Heart left ventricle (tissue), 13 donors: ENCODE results near the gene OR7A5.

Experiments used
- POLR2A ChIP-seq, 2 donors: fragments of 450-650 bp; IDR thresholded peaks; one replicate each; pipeline ENCODE4 v1.6.1; 2017; ENCODE audit warnings: antibody characterized with exemption in 2 of 2, mild to moderate bottlenecking in 2 of 2, moderate library complexity in 2 of 2
- TF ChIP-seq, protein P1 (sequence below), 12 donors: fragments of 200-600 bp; sonication (generic) in 4 of 12; IDR thresholded peaks; one replicate each; pipeline versions ENCODE4 v1.5.0 to v1.8.0; 2018 to 2022; ENCODE audit warnings: antibody characterized with exemption in 12 of 12, mild to moderate bottlenecking in 5 of 12
- donor health status: ischemic (EF 13 %, LVEDD 7.1; RV severe dilation, severe dysfunction).
- donor health status: DM: no; HTN: yes; CAD: no.
- donor health status: DM: no; HTN: no; CAD: no.
- donor health status: ischemic (EF 25% LVEDD 6.9; RV normal size, moderate dysfunction).
- donor health status: ischemic (EF 25% LVEDD 5.7; RV mildly dilated, moderate dysfunction).
- donor health status: ischemic (EF 35%, LVEDD 5.7; RV mildly dilated, moderate dysfunction).
- donor health status: nonischemic (EF 11% LVEDD 7.7; RV severe dilation, severe dysfunction).
- donor health status: DM: yes; HTN: yes; CAD: no.
- donor health status: PGD.
- donor health status: ischemic (EF 29% LVEDD 5.4; RV normal size, mild dysfunction).
- donor health status: nonischemic (EF 23%, LVEDD 6.1; RV moderate dilation, normal function).

DNA sequence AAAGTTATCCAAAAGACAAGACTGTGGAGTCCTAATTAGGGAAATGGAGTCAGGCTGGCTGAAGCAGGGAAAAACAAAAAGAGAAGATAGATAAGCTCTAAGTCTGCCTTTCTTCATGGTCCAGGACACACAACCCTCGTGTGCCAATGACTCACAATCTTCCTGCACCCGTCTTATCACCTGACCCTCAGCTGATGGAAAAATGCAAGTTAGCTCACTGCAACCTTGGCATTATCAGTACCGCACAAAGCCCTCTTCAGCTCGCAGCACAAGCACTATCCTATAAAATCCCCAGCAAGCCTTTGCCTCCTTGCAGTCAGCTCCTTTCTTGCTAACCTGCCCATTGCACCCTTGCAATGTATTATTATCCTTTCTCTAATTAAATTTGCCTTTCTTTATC, 4.3 kb downstream of the OR7A5 start:
- TF ChIP-seq, protein P1, sequence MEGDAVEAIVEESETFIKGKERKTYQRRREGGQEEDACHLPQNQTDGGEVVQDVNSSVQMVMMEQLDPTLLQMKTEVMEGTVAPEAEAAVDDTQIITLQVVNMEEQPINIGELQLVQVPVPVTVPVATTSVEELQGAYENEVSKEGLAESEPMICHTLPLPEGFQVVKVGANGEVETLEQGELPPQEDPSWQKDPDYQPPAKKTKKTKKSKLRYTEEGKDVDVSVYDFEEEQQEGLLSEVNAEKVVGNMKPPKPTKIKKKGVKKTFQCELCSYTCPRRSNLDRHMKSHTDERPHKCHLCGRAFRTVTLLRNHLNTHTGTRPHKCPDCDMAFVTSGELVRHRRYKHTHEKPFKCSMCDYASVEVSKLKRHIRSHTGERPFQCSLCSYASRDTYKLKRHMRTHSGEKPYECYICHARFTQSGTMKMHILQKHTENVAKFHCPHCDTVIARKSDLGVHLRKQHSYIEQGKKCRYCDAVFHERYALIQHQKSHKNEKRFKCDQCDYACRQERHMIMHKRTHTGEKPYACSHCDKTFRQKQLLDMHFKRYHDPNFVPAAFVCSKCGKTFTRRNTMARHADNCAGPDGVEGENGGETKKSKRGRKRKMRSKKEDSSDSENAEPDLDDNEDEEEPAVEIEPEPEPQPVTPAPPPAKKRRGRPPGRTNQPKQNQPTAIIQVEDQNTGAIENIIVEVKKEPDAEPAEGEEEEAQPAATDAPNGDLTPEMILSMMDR (IDR thresholded peaks at IDR 0.05), result no peak
- TF ChIP-seq POLR2A (IDR thresholded peaks at IDR 0.05), result no peak
